Measurements from ENCODE around the gene CACNA1D.

The CACNA1D gene

GRCh38 chr3:53845103-53845880 lies 350.9 kb downstream of the CACNA1D start:
- DNase-seq (ENCODE audit: low spot score), result peak; percentile 69

GRCh38 chr3:53845881-53846133 lies 351.4 kb downstream of the CACNA1D start:
- no peak for DNase-seq (ENCODE audit: low spot score)

DNA sequence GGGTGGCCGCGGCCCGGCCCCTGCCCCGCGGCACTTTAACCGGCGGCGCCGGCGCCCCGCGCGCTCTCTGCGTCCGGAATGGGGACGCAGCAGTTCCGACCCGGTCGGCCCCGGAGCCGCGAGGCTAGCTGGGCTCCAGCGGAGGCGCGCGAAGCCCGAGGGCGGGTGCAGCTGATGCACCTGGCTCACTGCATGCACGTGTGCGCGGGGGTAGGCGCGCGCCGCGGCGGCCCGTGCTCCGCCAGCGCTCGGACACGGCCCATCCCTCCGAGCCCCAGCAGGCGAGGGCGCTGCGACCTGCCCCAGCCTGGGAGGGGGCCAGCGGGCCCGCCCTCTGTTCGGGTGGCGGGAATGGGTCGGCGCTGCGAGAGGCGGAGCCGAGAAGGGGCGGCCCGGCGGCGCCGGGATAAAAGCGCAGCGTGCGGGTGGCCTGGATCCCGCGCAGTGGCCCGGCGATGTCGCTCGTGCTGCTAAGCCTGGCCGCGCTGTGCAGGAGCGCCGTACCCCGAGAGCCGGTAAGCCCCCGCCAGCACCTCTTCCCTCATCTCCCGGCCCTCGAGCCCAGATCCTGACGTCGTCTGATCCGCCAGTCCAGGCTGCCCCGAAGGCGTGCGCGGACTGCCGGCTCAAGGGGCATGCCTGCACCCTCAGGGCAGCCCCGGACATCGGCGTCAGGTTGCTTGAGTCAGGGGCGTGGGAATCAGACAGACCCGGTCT lies 351.9 kb downstream of the CACNA1D start, which contains the start of the genes CHDH and IL17RB:
Gene CHDH, minus strand, starts transcription at position 286 of the 717 bp plus-strand sequence. CDS start 22,411 bp downstream, outside the sequence.
Gene IL17RB, plus strand, starts transcription at position 435 of the 717 bp plus-strand sequence. Its CDS starts 21 bp downstream, at position 456.
- peak; percentile 76 for DNase-seq (ENCODE audit: low spot score)

GRCh38 chr3:53846851-53847155 lies 352.4 kb downstream of the CACNA1D start:
- no peak for DNase-seq (ENCODE audit: low spot score)

GRCh38 chr3:53849916-53850315 lies 355.5 kb downstream of the CACNA1D start:
- DNase-seq (ENCODE audit: low spot score), result no peak

- peak; percentile 10 for DNase-seq (ENCODE audit: low spot score)
Observed at GRCh38 chr3:53850895-53851294, 356.5 kb downstream of the CACNA1D start.

- no peak for DNase-seq (ENCODE audit: low spot score)
Observed at GRCh38 chr3:53856964-53857363, 362.6 kb downstream of the CACNA1D start.

DNA sequence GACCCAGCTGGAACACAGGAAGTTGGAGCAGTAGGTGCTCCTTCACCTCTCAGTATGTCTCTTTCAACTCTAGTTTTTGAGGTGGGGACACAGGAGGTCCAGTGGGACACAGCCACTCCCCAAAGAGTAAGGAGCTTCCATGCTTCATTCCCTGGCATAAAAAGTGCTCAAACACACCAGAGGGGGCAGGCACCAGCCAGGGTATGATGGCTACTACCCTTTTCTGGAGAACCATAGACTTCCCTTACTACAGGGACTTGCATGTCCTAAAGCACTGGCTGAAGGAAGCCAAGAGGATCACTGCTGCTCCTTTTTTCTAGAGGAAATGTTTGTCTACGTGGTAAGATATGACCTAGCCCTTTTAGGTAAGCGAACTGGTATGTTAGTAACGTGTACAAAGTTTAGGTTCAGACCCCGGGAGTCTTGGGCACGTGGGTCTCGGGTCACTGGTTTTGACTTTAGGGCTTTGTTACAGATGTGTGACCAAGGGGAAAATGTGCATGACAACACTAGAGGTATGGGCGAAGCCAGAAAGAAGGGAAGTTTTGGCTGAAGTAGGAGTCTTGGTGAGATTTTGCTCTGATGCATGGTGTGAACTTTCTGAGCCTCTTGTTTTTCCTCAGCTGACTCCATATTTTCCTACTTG lies 363.8 kb downstream of the CACNA1D start:
- DNase-seq (ENCODE audit: low spot score), result peak; percentile 69

DNA sequence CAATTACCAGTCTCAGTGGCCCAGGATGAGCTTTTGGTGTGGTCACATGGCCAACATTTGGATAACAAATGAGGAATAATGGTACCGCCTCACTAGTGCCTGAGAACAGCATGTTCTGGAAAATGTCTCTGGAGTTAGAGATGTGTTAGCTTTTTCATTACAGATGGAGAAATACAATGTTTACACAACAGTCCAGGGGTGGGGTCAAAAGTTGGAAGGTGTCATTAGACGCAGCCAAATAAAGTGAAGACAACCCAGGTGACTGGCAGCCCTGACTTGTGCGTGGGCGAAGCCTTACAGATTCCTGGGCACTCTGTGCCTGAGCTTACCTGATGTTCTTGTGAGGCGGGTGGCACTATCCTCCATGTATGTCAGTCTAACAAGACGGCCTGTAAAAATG lies 364.8 kb downstream of the CACNA1D start:
- DNase-seq (ENCODE audit: low spot score), result no peak

DNA sequence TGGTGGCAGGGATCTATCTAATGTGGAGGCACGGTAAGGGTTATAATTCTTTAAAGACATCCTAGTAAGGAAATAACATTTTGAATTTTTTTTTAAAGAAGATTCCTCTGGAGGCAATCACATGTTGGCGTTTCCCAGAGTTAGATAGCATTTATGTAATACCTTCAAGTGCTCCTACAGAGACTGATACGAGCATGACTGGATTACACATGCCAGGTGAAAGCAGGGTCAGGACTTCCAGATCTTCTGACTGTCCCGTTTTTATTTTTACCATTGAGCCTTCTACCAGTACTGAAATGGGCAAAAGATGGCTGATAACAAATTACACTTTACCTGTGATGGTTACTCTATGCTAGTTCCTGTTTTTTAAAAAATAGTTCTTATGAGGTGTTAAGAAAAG lies 365.8 kb downstream of the CACNA1D start:
- no peak for DNase-seq (ENCODE audit: low spot score)

GRCh38 chr3:53862241-53862640 lies 367.8 kb downstream of the CACNA1D start:
- peak; percentile 81 for DNase-seq (ENCODE audit: low spot score)

GRCh38 chr3:53863145-53863544 lies 368.7 kb downstream of the CACNA1D start:
- no peak for DNase-seq (ENCODE audit: low spot score)

All from kidney tubule cell (primary cell).